ENCODE data around the gene NTM. TPM values are rescaled to one million over a fixed set of nuclear protein-coding genes. Genes with fewer than 3 reads are reported as not detected.
"Not testable (repeated sequence)": the region's sequence is repeated elsewhere in the genome, so short reads cannot be mapped to it uniquely, and the experiment has no call there.

Gene NTM
- polyA plus RNA-seq, 5 donors, result 14.0 to 30.1 (median 23.9) TPM

GRCh38 chr11:131497686-131498085, 127.3 kb downstream of the NTM start:
- DNase-seq, result not testable (repeated sequence)

- DNase-seq, result no peak
These were observed 128.3 kb downstream of the NTM start for GRCh38 chr11:131498631-131499160.

GRCh38 chr11:131499199-131499598, 128.8 kb downstream of the NTM start:
- no peak for DNase-seq

- no peak for DNase-seq
These were observed 132.6 kb downstream of the NTM start for GRCh38 chr11:131503017-131503416.

- DNase-seq, result no peak
These were observed 134.0 kb downstream of the NTM start for GRCh38 chr11:131504199-131504949.

GRCh38 chr11:131506348-131506747, 135.9 kb downstream of the NTM start:
- no peak for DNase-seq

GRCh38 chr11:131510662-131511061, 140.2 kb downstream of the NTM start:
- DNase-seq, result no peak

- DNase-seq, result no peak
These were observed 141.4 kb downstream of the NTM start for GRCh38 chr11:131511794-131512193.

- DNase-seq, result no peak
These were observed 141.8 kb downstream of the NTM start for GRCh38 chr11:131512228-131512627.

GRCh38 chr11:131514062-131514461, 143.6 kb downstream of the NTM start:
- no peak for DNase-seq

- no peak for DNase-seq
These were observed 148.0 kb downstream of the NTM start for GRCh38 chr11:131518305-131518838.

- no peak for DNase-seq
These were observed 152.4 kb downstream of the NTM start for GRCh38 chr11:131522851-131523250.

- no peak for DNase-seq
These were observed 160.0 kb downstream of the NTM start for GRCh38 chr11:131530407-131530806.

- no peak for DNase-seq
These were observed 162.7 kb downstream of the NTM start for GRCh38 chr11:131533149-131533548.

GRCh38 chr11:131533998-131534397, 163.6 kb downstream of the NTM start:
- DNase-seq, result no peak

GRCh38 chr11:131534611-131535010, 164.2 kb downstream of the NTM start:
- no peak for DNase-seq

- no peak for DNase-seq
These were observed 165.7 kb downstream of the NTM start for GRCh38 chr11:131536159-131536558.

- no peak for DNase-seq
These were observed 166.8 kb downstream of the NTM start for GRCh38 chr11:131537196-131537595.

GRCh38 chr11:131537748-131538147, 167.3 kb downstream of the NTM start:
- no peak for DNase-seq

GRCh38 chr11:131538322-131538721, 167.9 kb downstream of the NTM start:
- DNase-seq, result no peak

GRCh38 chr11:131540676-131541075, 170.3 kb downstream of the NTM start:
- DNase-seq, result no peak

GRCh38 chr11:131543389-131544025, 173.1 kb downstream of the NTM start:
- no peak for DNase-seq

GRCh38 chr11:131544591-131544990, 174.2 kb downstream of the NTM start:
- no peak for DNase-seq

Measured in right lung (tissue), 5 donors.